ENCODE data around the gene TNFAIP8.

TNFAIP8 gene

GRCh38 chr5:119367502-119368237 lies 11.9 kb downstream of the TNFAIP8 start:
- DNase-seq (ENCODE audit: low read depth): peak; percentile 50

- DNase-seq (ENCODE audit: low read depth): no peak
Observed at GRCh38 chr5:119368238-119368630, 12.4 kb downstream of the TNFAIP8 start.

GRCh38 chr5:119370486-119370885 lies 14.7 kb downstream of the TNFAIP8 start:
- DNase-seq (ENCODE audit: low read depth): peak; percentile 79

- no peak for DNase-seq (ENCODE audit: low read depth)
Observed at GRCh38 chr5:119371146-119371545, 15.3 kb downstream of the TNFAIP8 start.

GRCh38 chr5:119373449-119373858 lies 17.6 kb downstream of the TNFAIP8 start:
- DNase-seq (ENCODE audit: low read depth): no peak

DNA sequence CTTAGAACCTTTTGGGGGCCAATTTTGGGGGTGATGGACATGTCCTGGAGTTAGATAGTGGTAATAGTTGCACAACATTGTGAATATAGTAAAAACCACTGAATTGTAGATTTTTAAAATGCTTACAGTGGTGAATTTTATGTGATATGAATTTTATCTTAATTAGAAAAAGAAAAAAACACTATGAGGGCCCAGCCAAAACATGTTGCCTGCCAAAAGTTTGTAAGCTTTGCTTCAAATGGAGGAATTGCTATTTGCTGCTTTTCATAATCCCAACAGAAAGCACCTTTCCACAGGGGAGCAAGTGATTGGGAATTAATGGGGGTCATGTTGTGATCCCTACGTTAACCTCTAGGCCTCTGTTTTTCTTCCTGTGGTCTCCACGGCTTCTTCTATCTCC lies 19.1 kb downstream of the TNFAIP8 start:
- no peak for DNase-seq (ENCODE audit: low read depth)

- no peak for DNase-seq (ENCODE audit: low read depth)
Observed at GRCh38 chr5:119377066-119377465, 21.2 kb downstream of the TNFAIP8 start.

GRCh38 chr5:119378075-119378700 lies 22.4 kb downstream of the TNFAIP8 start:
- peak; percentile 79 for DNase-seq (ENCODE audit: low read depth)

DNA sequence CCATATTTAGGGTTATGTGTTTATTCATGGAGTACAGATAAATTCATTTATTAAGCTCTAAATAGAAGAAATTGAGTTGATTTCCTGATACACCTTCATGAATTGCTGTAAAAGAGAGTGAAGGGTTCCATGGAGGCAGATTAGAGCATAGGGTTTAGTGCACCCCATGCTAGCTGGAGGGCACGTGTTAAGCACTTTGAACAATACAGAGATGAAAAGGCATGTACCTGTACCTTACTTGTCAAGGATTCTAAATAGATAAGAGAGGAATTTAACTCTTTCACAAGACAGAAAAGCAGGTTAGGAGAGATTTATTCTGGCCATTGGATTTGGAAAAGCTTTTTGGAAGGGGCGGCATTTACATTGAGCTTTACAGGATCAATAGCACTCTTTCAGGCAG lies 23.3 kb downstream of the TNFAIP8 start:
- DNase-seq (ENCODE audit: low read depth): no peak

- no peak for DNase-seq (ENCODE audit: low read depth)
Observed at GRCh38 chr5:119379942-119380547, 24.2 kb downstream of the TNFAIP8 start.

DNA sequence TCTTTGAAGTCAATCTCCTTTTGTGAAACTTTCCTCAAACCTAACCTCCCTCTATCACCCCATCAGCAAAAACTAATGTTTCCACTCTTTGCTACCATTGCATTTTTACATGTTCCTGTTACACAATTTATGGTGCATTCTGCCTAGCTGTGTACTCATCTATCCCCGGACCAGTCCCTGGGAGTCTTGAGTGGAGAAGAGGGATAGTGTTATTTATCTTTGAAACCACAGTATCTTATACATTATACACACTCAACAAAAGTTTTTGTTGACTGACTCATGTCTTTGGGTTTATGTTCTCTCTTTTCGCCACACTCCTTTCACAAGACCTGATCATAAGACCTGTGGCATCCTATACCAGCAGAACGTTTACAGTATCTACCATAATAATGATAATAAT lies 26.4 kb downstream of the TNFAIP8 start:
- DNase-seq (ENCODE audit: low read depth): no peak

DNA sequence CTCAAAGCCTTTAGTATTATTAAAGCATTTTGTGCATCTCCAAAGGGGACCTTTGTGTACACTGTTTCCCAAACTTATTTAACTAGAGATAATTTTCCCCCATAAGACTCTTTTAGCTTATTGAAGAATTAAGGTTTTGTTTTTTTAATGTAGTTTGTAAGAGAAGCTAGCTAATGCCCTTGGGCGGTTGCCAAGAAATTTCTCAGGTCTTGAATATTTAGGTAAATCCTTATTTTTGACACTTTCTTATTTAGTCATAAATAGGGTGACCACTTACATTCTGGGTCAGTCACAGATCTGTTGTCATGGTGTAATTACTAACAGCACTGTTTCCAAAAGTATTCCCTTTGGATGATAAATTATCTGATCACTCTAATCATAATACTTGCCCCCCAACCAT lies 27.2 kb downstream of the TNFAIP8 start:
- no peak for DNase-seq (ENCODE audit: low read depth)

DNA sequence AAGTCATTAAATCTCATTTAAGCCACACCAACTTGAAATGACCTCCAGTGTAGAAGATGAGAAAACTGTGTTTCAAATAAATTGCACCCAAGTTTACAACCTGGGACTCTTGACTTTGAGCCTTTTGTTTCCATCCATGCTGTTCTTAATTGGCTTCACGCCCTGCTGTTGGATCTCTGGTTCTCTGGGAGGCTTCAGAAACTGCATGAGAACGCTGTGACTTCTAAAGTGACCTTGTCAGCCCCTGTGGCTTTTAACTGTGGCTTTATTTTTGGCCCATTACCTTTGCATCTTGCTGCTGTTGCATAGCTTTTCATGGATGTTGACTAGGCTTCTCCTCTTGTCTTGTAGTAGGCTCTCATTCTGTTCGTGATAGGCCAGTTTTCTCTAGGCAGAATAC lies 29.3 kb downstream of the TNFAIP8 start:
- no peak for DNase-seq (ENCODE audit: low read depth)

- no peak for DNase-seq (ENCODE audit: low read depth)
Observed at GRCh38 chr5:119385536-119386128, 29.8 kb downstream of the TNFAIP8 start.

DNA sequence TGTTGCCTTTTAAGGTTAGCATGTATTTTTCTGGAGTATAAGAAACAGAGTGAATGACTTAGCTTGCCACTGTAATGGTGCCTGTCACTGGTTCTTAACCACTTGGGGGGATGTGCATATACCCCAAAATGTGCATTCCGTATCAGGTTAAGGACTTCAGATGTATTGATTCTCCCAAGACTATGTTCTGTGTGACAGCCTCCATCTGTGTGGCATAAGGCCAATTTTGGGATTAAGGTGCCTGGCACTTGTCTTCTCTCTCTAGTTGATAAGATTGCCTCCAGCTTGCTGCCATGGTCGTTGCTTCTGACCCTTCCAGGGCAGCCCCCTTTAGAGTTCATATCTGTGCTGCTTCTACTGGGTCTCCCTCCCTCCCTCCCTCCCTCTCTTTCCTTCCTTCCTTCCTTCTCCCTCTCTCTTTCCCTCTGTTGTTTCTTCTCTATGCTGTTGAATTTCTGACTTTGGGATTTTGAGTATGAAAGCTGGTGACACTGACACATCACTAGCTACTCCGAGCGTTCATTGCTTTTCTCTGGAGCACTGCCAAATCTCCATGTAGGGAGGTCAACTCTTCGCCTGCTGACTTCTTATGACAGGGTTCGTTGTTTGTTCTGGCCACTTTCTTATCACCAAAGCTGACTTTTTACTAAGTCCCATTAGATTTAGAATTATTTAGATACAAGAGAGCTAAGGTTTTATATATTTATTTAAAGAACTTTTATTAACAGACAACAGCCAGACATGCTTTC lies 31.0 kb downstream of the TNFAIP8 start:
- no peak for DNase-seq (ENCODE audit: low read depth)

DNA sequence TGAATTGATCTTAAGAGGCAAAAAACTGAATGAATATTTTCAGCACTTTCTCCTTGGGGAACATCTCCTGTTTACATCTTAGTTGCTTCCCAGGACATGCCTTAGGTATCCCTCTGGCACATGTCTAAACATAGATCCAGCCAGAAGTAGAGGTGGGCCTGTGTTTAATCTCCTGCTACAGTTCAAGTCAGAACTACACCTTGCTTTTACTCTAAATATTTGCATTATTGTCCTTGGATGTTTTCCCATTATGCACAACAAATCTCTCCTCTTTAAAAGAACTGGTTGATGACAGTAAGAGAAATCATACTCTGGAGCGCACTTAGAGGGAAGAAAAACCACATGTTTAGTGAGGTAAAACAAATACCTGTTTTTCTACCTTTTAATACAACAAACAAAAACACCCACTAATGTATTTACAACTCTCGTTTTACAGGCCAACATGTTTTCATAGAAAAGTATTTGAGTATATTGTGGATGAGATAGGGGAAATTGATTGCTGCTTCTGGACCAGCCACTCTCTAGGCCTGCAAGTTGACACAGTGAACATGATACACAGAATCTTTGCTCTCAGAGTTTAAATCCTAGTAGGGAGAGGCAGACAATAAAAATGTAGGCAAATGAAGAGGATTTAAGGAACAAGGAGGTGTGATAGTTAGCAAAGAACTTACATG lies 32.3 kb downstream of the TNFAIP8 start:
- no peak for DNase-seq (ENCODE audit: low read depth)

DNA sequence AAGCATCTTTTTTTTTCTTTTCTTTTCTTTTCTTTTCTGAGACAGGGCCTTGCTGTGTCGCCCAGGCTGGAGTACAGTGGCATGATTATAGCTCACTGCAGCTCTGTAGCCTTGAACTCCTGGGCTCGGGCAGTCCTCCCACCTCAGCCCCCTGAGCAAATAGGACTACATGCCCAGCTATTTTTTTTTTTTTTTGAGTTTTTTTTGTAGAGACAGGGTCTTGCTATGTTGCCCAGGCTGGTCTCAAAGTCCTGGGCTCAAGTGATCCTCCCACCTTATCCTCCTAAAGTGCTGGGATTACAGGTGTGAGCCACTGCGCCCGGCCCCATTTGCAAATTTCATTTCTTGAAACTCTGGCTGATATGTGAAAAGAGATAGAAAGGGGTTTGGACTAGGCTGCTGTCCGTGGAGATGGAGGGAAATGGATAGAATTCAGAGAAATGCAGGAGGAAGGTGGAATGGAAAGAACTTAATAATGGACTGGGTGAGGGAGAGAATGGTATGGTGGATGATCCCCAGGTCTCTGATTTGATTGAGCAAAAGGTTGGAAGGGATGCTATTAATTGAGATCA lies 32.9 kb downstream of the TNFAIP8 start:
- no peak for DNase-seq (ENCODE audit: low read depth)

GRCh38 chr5:119389288-119390030 lies 33.6 kb downstream of the TNFAIP8 start:
- DNase-seq (ENCODE audit: low read depth): peak; percentile 45

GRCh38 chr5:119390404-119390803 lies 34.6 kb downstream of the TNFAIP8 start:
- DNase-seq (ENCODE audit: low read depth): no peak

- peak; percentile 58 for DNase-seq (ENCODE audit: low read depth)
Observed at GRCh38 chr5:119393201-119393691, 37.4 kb downstream of the TNFAIP8 start.
